ENCODE results near the gene BBS12. TPM values are rescaled to one million over a fixed set of nuclear protein-coding genes. Genes with fewer than 3 reads are reported as not detected.

Gene BBS12
- total RNA-seq, result 1 to 10 TPM; 1.0 to 2.2 TPM

DNA sequence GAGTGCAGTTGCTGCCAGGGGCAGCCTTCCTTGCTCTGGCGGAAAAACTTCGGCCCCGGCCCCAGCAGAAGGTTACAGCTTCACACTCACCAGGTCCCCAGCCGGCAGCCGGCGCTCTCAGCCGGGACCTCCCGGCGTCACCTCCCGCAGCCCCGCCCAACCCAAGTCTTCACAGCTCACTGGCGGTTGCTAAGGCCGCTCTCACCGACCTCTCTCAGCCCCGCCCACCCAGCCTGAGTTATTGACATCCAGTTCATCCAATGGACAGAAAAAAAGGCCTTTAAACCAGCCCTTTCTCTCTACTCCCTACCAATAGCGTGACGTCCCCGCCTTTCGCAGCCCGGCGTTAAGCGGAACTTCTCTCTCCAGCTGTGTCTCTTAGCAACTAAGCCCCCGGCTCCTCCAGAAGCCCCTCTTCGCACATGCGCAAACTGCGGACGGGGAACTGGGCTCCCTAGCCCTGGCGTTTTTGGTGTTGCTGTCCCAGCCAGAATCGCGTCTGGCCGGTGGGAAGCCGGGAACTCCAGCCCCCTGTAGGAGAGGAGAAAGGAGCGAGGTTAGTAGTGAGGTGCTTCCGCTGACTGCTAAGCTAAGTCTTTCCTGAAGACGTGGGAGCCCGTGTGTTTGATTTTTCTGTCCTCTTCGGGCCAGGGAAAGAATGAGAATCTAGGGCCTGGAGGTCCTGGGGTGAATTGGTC is at the start of gene BBS12:
Gene BBS12 (plus strand): TSS at position 376 of the 698 bp plus-strand sequence. CDS start 9,189 bp downstream, outside the sequence.
- Mint-ChIP-seq H3K9me3 (no peaks in the 10 kb centered on the region), H3K4me3 (peak within 1 kb of the TSS; percentile 96), H3K27ac (peak within 1 kb of the TSS; percentile 83 to 92), H3K36me3 (no peaks in the 10 kb centered on the region), H3K4me1 (ENCODE audit: low read depth in 2 of 2) (peaks cover 13 to 16% of the 10 kb centered on the region in 2 donors), H3K27me3 (no peaks in the 10 kb centered on the region)
- ATAC-seq, result peak; percentile 99 to 100
- DNase-seq (ENCODE audit: low spot score), result peak; percentile 98

DNA sequence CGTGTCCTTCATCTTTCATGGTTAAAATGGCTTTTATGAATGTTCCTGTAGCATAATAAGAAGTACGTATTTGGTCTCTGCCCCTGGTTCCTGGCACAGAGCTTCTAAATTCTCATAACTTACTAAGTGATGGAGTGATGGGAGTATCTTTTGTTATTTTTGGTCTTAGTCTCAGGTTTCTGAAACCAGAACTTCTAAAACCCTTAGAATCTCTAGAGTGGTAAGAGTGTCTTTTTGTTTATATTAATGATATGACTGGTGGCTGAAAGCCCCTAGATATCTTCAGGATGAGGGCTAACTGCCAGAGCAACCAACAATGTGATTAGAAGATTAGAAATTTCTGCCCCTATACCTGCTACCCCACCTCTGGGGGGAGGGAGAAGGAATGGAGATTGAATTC is 45.8 kb upstream of the BBS12 start:
- H3K4me3 Mint-ChIP-seq, result no peak overlapping the region
- H3K27ac Mint-ChIP-seq, result peak overlapping the region; percentile 1 to 59
- ATAC-seq, result peak in 1 of 2 donors; percentile 43
- H3K4me1 Mint-ChIP-seq (ENCODE audit: low read depth in 2 of 2), result peaks cover 4 to 28% of the 10 kb centered on the region in 2 donors
- DNase-seq (ENCODE audit: low spot score), result no peak
- peaks cover 0 to 24% of the 10 kb centered on the region in 2 donors for H3K27me3 Mint-ChIP-seq
- H3K36me3 Mint-ChIP-seq, result no peaks in the 10 kb centered on the region
- peaks cover 3% of the 10 kb centered on the region for H3K9me3 Mint-ChIP-seq

DNA sequence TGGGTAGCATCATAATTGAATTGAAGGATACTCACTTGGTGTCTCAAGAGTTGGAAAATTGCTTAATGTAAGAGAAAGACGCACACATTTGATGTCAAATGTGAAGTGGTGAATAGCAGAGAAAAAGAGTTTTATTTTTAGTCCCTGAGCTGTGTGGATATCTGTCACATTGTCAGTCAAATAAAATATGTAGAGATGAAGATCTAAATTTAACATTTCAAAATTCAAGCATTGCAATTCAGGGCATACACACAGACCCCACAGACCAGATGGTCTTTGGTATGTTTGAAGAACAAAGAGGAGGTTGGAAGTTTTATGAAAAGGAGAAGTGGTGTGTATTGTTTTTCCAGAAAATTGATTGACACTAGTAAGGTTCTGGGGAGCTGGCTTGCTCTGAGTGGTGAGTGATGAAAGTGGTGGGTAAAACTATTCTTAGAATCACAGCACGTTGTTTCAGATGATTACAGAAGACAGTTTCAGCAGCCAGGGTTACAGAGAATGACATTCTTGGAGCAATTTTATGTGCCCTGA is 44.9 kb upstream of the BBS12 start:
- peaks cover 0 to 24% of the 10 kb centered on the region in 2 donors for H3K27me3 Mint-ChIP-seq
- H3K36me3 Mint-ChIP-seq, result no peaks in the 10 kb centered on the region
- H3K9me3 Mint-ChIP-seq, result peaks cover 3% of the 10 kb centered on the region
- peaks cover 4 to 28% of the 10 kb centered on the region in 2 donors for H3K4me1 Mint-ChIP-seq (ENCODE audit: low read depth in 2 of 2)
- ATAC-seq, result peak in 1 of 2 donors; percentile 55
- H3K4me3 Mint-ChIP-seq, result peak overlapping the region; percentile 69
- peak overlapping the region; percentile 59 to 66 for H3K27ac Mint-ChIP-seq
- no peak for DNase-seq (ENCODE audit: low spot score)

DNA sequence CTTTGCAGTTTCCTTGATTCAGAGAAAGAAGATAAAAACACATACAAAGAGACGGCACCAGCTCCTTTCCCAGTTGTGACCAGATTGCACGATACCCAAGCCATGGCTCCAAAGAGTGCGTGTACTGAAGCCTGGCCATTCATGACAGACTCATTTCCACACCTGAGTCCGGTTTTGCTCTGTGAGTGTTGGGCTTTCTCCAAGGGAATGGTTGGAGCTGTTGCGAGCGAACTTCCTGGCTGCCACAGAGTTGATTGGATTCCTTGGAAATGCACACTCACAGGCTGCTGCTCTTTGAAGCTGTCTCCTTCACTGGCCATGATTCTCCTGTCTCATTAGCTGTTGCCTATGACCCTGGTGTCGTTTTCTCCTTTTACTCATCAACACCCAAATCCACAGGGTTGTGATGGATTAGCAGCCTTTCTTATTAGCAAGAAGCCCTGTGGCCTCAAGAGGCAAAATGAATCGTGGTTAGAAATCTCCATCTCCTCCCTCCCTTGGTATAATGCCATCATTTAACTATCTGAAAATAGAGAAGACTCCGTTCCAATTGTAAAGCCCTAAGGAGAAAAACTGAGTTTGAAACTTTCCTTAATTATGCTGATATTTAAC is 43.9 kb upstream of the BBS12 start:
- no peaks in the 10 kb centered on the region for H3K9me3 Mint-ChIP-seq
- peaks cover 3 to 25% of the 10 kb centered on the region in 2 donors for H3K27me3 Mint-ChIP-seq
- peaks cover 4 to 28% of the 10 kb centered on the region in 2 donors for H3K4me1 Mint-ChIP-seq (ENCODE audit: low read depth in 2 of 2)
- H3K36me3 Mint-ChIP-seq, result no peaks in the 10 kb centered on the region
- peak overlapping the region; percentile 76 for H3K4me3 Mint-ChIP-seq
- ATAC-seq, result no peak
- no peak for DNase-seq (ENCODE audit: low spot score)
- peak overlapping the region in 1 of 2 donors; percentile 36 for H3K27ac Mint-ChIP-seq

DNA sequence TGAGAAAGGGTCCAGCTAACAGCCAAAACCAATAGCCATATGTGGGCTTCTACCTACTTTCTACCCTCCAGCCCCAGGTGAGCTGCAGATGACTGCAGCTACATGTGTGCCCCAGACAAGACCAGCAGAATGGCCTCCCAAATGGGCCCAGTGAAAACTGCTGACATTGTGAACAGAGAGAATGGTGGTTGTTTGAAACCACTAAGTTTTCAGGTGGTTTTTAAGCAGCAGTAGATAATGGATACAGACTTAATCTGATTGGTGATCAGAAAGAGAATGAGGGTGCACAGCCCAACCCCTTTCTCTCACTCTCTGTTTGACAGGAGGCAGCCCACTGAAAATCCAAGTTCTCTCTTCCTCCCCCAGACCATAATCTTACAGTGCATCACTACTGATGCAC is 42.5 kb upstream of the BBS12 start:
- Mint-ChIP-seq H3K27me3 (peaks cover 13 to 34% of the 10 kb centered on the region in 2 donors), H3K27ac (peak overlapping the region in 1 of 2 donors; percentile 36), H3K9me3 (no peaks in the 10 kb centered on the region), H3K36me3 (no peaks in the 10 kb centered on the region), H3K4me3 (peak overlapping the region; percentile 76), H3K4me1 (ENCODE audit: low read depth in 2 of 2) (peaks cover 4 to 28% of the 10 kb centered on the region in 2 donors)
- peak in 1 of 2 donors; percentile 76 for ATAC-seq
- DNase-seq (ENCODE audit: low spot score), result no peak

DNA sequence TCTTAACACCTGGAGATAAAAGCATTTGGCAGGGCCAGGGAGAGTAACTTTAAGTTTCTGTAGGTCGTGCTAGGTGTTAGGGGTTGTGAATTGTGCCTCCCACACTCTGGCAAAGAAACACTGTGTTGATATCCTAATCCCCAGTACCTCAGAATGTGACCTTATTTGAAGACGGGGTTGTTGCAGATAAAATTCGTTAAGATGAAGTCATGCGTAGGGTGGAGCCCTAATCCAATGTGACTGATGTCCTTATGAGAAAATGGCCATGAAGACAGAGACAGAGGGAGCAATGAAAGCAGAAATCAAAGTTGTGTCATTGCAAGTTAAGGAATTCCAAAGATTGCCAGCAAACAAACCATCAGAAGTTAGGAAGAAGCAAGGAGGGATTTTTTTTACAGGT is 40.5 kb upstream of the BBS12 start:
- ATAC-seq, result no peak
- Mint-ChIP-seq H3K9me3 (no peaks in the 10 kb centered on the region), H3K27ac (no peak overlapping the region), H3K4me1 (ENCODE audit: low read depth in 2 of 2) (peaks cover 4 to 28% of the 10 kb centered on the region in 2 donors), H3K27me3 (peaks cover 22 to 47% of the 10 kb centered on the region in 2 donors), H3K4me3 (no peak overlapping the region), H3K36me3 (no peaks in the 10 kb centered on the region)
- no peak for DNase-seq (ENCODE audit: low spot score)

DNA sequence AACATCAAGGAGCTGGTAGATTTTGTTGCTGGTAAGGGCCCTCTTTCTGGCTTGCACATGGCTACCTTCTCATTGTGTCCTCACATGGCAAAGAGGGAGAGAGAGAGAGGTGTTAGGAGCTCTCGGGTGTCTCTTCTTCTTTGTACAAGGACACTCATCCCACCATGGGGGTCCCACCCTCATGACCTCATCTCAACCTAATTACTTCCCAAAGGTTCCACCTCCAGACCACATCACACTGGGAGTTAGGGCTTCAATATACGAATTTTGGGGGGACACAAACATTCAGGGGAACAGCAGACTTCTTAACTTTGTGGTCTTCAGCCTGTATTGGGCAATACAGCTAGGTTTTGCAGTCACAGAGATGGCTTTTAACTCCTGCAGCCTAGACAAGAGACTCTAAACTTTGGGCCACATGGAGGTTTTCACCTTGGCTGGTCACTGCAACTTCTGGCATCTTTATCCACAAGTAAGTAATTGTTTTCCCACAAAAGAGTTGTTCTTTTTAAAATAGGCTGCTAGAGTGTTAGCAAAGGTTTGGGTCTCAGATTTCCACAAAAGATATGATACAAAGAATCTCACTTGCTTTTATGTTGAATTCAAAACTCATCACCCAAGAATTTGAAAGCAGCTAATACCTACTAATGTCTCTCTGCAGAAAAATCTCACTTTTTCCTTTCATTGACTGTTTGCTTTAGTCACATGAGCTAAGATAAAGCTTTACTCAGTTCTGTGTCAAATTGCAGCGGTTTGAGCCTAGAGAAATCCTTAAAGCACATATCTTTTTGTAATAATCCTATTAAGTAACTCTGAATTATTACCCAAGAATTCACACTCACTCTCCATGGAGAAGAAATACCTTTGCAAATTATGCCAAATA is 39.6 kb upstream of the BBS12 start:
- DNase-seq (ENCODE audit: low spot score), result no peak
- Mint-ChIP-seq H3K36me3 (no peaks in the 10 kb centered on the region), H3K27me3 (peaks cover 22 to 40% of the 10 kb centered on the region in 2 donors), H3K9me3 (no peaks in the 10 kb centered on the region), H3K4me3 (no peak overlapping the region), H3K4me1 (ENCODE audit: low read depth in 2 of 2) (peaks cover 4 to 20% of the 10 kb centered on the region in 2 donors), H3K27ac (no peak overlapping the region)
- ATAC-seq, result no peak

DNA sequence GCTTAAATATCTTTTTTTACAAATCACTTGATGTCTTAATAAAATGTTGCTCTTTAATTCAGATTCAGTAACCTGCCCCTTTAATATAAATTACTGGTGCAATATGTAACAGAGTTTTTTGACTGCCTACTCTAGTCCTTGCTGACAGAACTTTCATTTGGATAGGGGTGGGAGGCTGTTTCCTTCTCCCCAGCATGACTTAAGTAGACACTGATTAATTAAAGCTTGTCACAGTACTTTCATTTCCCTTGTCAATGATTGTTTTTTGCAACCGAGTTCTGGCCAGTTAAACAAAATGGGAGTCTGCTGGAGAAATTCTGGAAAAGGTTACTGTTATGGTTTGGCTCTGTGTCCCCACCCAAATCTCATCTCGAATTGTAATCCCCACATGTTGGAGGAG is 37.3 kb upstream of the BBS12 start:
- Mint-ChIP-seq H3K27me3 (peaks cover 22 to 30% of the 10 kb centered on the region in 2 donors), H3K27ac (no peak overlapping the region), H3K9me3 (no peaks in the 10 kb centered on the region), H3K4me1 (ENCODE audit: low read depth in 2 of 2) (peaks cover 0 to under 1% of the 10 kb centered on the region in 2 donors), H3K36me3 (no peaks in the 10 kb centered on the region), H3K4me3 (no peak overlapping the region)
- ATAC-seq, result no peak
- DNase-seq (ENCODE audit: low spot score), result no peak

DNA sequence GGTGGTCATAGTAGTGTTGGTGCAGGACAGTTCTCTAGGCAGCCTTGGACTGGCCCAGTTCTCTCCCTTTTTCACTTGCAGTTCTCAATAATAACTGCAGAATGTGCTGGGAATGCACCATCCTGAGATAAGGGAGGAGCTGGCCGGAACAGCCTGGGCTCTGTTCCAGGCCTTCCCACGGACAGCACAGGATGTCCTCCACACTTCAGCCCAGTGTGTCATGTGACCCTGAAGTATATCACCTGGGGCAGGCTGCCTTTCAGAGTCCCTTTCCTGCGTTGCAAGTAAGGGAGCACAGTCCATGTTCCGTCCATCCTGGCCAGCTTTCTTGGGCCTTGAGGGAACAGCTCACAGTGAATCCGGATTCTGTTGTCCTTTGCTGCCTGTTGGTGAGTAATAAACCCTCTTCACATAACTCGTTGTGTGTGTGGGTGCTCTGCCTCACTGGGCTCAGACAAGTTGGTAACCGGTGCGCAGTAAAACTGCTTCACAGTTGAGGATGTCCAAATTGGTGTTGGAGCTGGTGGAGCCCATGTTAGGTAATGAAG is 32.3 kb upstream of the BBS12 start:
- no peak for DNase-seq (ENCODE audit: low spot score)
- peak in 1 of 2 donors; percentile 14 for ATAC-seq
- Mint-ChIP-seq H3K27me3 (peaks cover 9 to 27% of the 10 kb centered on the region in 2 donors), H3K4me3 (peak overlapping the region; percentile 74), H3K27ac (peak overlapping the region in 1 of 2 donors; percentile 53), H3K9me3 (peaks cover 2% of the 10 kb centered on the region), H3K4me1 (ENCODE audit: low read depth in 2 of 2) (peaks cover 6 to 20% of the 10 kb centered on the region in 2 donors), H3K36me3 (peaks cover 12% of the 10 kb centered on the region)

DNA sequence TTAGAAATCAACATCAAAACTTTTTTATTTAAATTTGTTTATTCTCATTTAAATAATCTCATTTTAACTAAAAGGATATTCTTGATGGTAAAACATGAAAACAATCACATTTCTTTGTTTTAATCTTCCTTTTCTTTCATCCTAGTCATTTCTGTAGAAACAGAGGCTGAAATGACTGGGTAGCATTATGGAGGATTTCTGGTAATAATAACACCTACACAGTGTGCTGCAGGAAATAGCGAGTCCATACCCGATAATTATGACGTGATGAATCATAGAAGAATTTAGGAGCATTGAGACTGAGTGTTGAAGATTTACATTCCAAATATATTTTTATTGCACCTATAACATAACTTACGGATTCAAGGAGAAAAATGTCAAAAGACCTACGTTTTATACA is 31.4 kb upstream of the BBS12 start:
- no peak for DNase-seq (ENCODE audit: low spot score)
- H3K4me3 Mint-ChIP-seq, result peak overlapping the region; percentile 71
- peak; percentile 48 to 79 for ATAC-seq
- H3K27me3 Mint-ChIP-seq, result peaks cover under 1 to 22% of the 10 kb centered on the region in 2 donors
- H3K36me3 Mint-ChIP-seq, result peaks cover 12% of the 10 kb centered on the region
- peaks cover 6 to 25% of the 10 kb centered on the region in 2 donors for H3K4me1 Mint-ChIP-seq (ENCODE audit: low read depth in 2 of 2)
- H3K9me3 Mint-ChIP-seq, result peaks cover 2% of the 10 kb centered on the region
- peak overlapping the region; percentile 4 to 53 for H3K27ac Mint-ChIP-seq

DNA sequence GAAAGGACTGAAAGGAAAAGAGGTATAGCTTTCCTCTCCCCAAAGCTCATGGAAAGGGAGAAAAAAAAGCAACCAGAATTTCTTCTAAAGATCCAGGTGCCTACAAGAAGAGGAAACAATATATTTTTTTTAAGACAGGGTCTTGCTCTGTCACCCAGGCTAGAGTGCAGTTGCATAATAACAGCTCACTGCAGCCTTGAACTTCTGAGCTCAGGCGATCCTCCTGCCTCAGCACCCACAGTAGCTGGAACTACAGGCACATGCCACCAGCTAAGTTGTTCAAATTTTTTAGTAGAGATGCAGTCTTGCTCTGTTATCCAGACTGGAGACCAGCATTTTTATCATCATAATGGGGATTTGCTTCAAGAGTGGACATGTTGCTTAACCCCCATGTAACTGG is 30.5 kb upstream of the BBS12 start:
- DNase-seq (ENCODE audit: low spot score) (no peak), ATAC-seq (no peak)
- Mint-ChIP-seq H3K36me3 (peaks cover 12% of the 10 kb centered on the region), H3K4me3 (peak overlapping the region; percentile 71), H3K9me3 (peaks cover 2% of the 10 kb centered on the region), H3K27me3 (peaks cover 0 to 16% of the 10 kb centered on the region in 2 donors), H3K27ac (no peak overlapping the region), H3K4me1 (ENCODE audit: low read depth in 2 of 2) (peaks cover 6 to 26% of the 10 kb centered on the region in 2 donors)

DNA sequence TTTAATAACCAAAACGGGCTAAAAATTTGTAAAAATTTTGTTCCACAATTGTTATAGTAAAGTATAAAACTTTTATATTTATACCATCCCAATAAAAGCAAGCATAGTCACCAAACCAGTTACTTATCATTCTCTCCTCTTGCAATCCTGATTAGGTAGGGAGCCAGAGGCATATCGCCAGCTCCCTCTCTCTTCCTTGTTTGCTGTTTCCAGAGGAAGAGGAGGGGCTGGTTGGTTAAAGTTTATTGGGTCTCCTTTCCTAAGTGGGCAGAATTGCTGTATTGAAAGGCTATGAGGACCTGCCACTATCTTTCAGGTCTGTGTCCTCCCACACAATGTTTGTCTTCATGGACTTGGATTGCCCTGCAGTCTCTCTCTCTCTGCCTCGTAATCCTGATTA is 29.6 kb upstream of the BBS12 start:
- H3K4me1 Mint-ChIP-seq (ENCODE audit: low read depth in 2 of 2), result peaks cover 6 to 31% of the 10 kb centered on the region in 2 donors
- H3K4me3 Mint-ChIP-seq, result no peak overlapping the region
- no peak for ATAC-seq
- no peak overlapping the region for H3K27ac Mint-ChIP-seq
- H3K27me3 Mint-ChIP-seq, result peaks cover 4 to 16% of the 10 kb centered on the region in 2 donors
- peaks cover 2% of the 10 kb centered on the region for H3K9me3 Mint-ChIP-seq
- peaks cover 12% of the 10 kb centered on the region for H3K36me3 Mint-ChIP-seq
- DNase-seq (ENCODE audit: low spot score), result no peak

DNA sequence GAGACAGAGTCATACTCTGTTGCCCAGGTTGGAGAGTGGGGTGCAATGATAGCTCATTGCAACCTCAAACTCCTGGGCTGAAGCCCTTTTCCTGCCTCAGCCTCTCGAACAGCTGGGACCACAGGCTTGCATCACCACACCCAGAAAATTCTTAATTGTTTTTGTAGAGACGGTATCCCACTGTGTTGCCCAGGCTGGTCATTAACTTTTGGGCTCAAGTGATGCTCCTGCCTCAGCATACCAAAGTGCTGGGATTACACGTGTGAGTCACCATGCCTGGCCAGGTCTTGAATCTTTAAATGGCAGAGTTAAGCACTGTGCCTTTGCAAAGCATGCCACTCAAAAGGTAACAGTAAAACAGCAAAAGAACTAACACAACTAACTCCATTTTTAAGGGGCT is 28.6 kb upstream of the BBS12 start:
- no peak overlapping the region for H3K4me3 Mint-ChIP-seq
- H3K36me3 Mint-ChIP-seq, result peaks cover 12% of the 10 kb centered on the region
- DNase-seq (ENCODE audit: low spot score), result no peak
- H3K27ac Mint-ChIP-seq, result peak overlapping the region in 1 of 2 donors; percentile 65
- ATAC-seq, result no peak
- H3K9me3 Mint-ChIP-seq, result peaks cover 2% of the 10 kb centered on the region
- peaks cover 6 to 33% of the 10 kb centered on the region in 2 donors for H3K4me1 Mint-ChIP-seq (ENCODE audit: low read depth in 2 of 2)
- peaks cover 7 to 16% of the 10 kb centered on the region in 2 donors for H3K27me3 Mint-ChIP-seq

Measured in natural killer cell treated with Interleukin-12 subunit alpha and Interleukin-12 subunit beta and Interleukin-15 and Interleukin-18, amount 100 ng/mL, for 72 hours (primary cell).